Kidney epithelial cell (primary cell): ENCODE data around the gene MZB1. TPM values are rescaled to one million over a fixed set of nuclear protein-coding genes. Genes with fewer than 3 reads are reported as not detected.

Experiments used
- DNase-seq: peaks from one replicate; pipeline ENCODE4 v3.0.0-alpha.2; 2010; ENCODE audit warnings: low read depth
- H3K27me3 ChIP-seq: 2 replicates; pipeline ENCODE4 v1.6.0; 2011; ENCODE audit warnings: low read length; ENCODE audit not compliant: control insufficient read depth, insufficient read depth
- H3K36me3 ChIP-seq: 2 replicates; pipeline ENCODE4 v1.5.1; 2011; ENCODE audit warnings: low read length; ENCODE audit not compliant: control insufficient read depth, insufficient read depth
- H3K4me3 ChIP-seq: 2 replicates; pipeline ENCODE4 v1.5.1; 2011; ENCODE audit warnings: low read depth, mild to moderate bottlenecking, control low read depth, low read length
- total RNA-seq: library from RNA; depleted of rRNA; stranded (reverse); fragments of >200 nt; gene quantifications from 2 replicates; pipeline ENCODE4 v1.2.3, GENCODE V29; 2015
- TF ChIP-seq, protein P1 (sequence below): IDR thresholded peaks from 2 replicates; pipeline ENCODE4 v1.5.1; 2011; ENCODE audit warnings: mild to moderate bottlenecking, moderate library complexity, low read length, control low read depth, inconsistent platforms; ENCODE audit not compliant: insufficient read depth, poor library complexity, severe bottlenecking

The MZB1 gene
- total RNA-seq, 1 donor from 2014 or later = not detected

DNA sequence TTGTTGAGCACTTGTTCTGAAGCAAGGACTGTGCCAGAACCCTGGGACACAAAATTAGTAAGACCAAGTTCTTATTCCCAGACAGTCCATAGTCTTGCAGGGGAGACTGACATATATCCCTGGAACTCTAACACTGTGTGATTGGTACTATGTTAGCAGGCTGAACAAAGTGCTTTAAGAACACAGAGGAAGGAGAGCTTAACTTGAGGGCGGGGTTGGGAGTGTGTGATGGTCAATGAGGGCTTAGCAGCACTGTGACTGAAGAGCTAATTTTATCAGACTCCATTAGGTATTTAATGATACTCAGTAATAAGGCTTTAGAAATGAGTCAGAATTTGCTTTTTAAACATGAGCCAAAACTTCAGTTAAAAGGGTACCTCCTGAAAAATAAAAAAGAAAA, 29.1 kb upstream of the MZB1 start:
- DNase-seq = no peak
- no peaks in the 10 kb centered on the region for H3K27me3 ChIP-seq
- TF ChIP-seq, protein P1, sequence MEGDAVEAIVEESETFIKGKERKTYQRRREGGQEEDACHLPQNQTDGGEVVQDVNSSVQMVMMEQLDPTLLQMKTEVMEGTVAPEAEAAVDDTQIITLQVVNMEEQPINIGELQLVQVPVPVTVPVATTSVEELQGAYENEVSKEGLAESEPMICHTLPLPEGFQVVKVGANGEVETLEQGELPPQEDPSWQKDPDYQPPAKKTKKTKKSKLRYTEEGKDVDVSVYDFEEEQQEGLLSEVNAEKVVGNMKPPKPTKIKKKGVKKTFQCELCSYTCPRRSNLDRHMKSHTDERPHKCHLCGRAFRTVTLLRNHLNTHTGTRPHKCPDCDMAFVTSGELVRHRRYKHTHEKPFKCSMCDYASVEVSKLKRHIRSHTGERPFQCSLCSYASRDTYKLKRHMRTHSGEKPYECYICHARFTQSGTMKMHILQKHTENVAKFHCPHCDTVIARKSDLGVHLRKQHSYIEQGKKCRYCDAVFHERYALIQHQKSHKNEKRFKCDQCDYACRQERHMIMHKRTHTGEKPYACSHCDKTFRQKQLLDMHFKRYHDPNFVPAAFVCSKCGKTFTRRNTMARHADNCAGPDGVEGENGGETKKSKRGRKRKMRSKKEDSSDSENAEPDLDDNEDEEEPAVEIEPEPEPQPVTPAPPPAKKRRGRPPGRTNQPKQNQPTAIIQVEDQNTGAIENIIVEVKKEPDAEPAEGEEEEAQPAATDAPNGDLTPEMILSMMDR = no peak
- no peak overlapping the region for H3K4me3 ChIP-seq
- H3K36me3 ChIP-seq = no peaks in the 10 kb centered on the region

DNA sequence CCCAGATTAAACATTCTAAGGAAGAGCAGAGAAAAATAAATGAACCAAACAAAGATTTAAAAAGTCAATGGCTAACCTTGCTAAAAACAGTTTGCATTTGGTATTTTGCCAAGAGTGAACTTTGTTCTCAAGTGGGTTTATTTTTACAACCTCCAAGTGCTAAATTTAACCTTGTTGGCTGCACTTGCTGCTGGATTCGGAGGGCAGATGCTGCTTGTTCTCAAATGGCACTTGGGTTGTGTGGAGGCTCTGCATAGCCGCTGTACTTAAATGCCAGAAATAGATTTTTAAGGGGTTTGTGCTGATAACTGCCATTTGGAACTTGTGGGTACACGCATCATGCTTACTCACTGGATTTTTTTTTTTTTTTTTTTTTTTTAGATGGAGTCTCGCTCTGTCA, 27.5 kb upstream of the MZB1 start:
- TF ChIP-seq, protein P1 = no peak
- Histone ChIP-seq H3K27me3 (no peaks in the 10 kb centered on the region), H3K36me3 (no peaks in the 10 kb centered on the region), H3K4me3 (no peak overlapping the region)
- no peak for DNase-seq

DNA sequence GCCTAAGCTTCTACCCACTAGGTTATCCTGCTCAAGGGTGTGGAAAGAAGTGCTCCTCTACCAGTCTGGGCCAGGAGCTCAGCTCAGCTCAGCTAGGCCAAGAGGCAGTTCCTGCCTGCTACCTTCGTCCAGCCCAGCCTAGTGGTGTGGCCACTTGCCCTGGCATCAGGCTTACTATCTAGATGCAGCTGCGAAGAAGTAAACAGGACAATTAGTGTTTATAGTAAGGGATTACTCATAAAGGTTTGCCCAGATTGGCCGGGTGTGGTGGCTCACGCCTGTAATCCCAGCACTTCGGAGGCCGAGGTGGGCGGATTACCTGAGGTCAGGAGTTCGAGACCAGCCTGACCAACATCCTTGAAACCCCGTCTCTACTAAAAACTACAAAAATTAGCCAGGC, 26.9 kb upstream of the MZB1 start:
- Histone ChIP-seq H3K27me3 (no peaks in the 10 kb centered on the region), H3K4me3 (no peak overlapping the region), H3K36me3 (no peaks in the 10 kb centered on the region)
- DNase-seq = no peak
- TF ChIP-seq, protein P1 = no peak

DNA sequence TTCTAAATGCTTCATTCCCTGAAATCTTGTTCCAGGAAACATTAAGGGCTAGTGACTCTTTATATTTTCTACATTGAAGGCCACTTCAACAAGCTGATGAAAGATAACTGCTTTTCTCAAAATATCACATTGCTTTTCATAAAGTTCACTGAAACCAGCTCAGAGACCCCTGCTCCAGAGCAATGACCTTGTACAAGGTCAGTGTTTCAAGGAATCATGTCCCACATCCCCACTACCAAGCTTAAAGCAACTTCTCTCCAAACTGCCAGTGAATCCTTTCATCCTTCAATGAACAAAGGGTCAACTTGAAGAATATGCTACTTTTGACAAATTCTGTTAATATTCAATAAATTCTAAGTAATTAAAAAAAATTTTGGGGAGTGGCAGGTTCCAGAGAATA, 26.2 kb upstream of the MZB1 start:
- H3K27me3 ChIP-seq = no peaks in the 10 kb centered on the region
- TF ChIP-seq, protein P1 = no peak
- DNase-seq = no peak
- H3K36me3 ChIP-seq = no peaks in the 10 kb centered on the region
- no peak overlapping the region for H3K4me3 ChIP-seq

DNA sequence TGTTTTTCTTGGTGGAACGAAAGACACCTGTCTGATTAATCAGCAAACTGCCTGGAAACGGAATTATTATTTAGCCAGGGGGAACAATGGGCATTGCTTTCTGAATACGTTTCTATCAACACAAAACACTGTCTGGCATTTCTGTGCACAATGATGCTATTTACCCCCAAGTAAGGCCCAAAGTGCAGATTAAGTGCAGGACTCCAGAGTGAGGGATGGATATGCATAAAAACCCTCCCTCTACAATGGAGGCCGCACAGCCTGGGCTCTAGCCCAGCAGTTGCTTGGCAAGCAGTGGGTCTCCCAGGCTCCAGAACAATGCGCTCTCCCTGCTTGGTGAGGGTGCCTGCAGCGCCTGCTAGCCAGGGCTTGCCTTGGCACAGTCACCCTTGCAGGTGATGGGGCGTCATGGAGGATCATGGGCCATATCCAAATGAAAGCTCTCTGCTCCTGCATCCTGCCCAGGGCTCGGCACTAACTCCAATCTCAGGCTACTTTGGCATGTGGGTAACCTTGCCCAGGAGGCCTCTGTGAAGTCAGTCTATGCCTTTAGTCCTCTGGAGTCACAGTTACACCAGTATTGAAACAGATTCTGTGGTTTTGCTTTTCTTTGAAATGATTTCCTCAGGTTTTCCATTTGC, 25.6 kb upstream of the MZB1 start:
- no peak for DNase-seq
- TF ChIP-seq, protein P1 = no peak
- Histone ChIP-seq H3K4me3 (no peak overlapping the region), H3K27me3 (no peaks in the 10 kb centered on the region), H3K36me3 (no peaks in the 10 kb centered on the region)

GRCh38 chr5:139414581-139415130, 24.9 kb upstream of the MZB1 start:
- Histone ChIP-seq H3K27me3 (no peaks in the 10 kb centered on the region), H3K4me3 (no peak overlapping the region), H3K36me3 (no peaks in the 10 kb centered on the region)
- no peak for DNase-seq
- TF ChIP-seq, protein P1 = no peak
